ENCODE data around the gene SMYD5.

SMYD5 gene

DNA sequence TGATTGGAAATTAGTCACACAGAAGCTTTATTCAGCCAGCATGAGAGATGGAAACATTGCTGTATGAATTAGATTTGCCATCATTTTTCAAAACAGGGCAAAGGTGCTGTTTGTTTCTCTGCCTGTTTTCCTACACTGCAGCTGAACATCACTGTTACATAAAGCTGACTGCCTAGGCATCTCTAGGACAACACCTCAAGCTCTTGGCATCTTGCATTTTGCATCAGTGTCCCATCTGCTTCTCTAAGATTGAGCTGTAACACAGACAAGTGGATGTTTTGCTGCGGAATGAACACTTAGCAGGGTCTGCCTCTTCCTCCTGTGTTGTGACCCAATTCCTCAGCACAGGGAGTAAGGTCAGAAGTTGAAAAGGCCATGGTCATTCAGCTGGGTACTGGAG, 24.9 kb downstream of the SMYD5 start:
- DNase-seq (ENCODE audit: low spot score), result no peak

DNA sequence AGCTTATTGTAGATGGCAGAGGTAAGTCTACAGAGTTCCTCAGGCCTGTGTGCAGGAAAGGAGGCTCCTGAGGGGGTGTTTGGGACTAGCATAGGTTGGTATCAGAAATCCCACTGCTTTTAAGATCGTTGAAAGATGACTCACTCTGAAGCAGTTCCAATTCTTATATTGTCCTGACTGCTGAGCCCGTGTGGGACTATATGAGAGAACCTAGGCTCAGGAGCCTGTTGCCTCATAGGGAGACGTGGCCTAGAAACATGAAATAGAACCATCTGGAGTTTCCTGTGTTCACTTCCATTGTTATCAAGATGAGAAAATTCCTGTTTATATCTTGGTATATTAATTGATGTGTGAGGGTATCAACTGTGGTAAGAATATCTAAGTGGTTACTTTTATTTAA, 25.7 kb downstream of the SMYD5 start:
- no peak for DNase-seq (ENCODE audit: low spot score)

- no peak for DNase-seq (ENCODE audit: low spot score)
Measured at GRCh38 chr2:73243884-73244570, 30.0 kb downstream of the SMYD5 start.

- DNase-seq (ENCODE audit: low spot score), result no peak
Measured at GRCh38 chr2:73244580-73244979, 30.5 kb downstream of the SMYD5 start.

GRCh38 chr2:73246850-73247249, 32.8 kb downstream of the SMYD5 start:
- no peak for DNase-seq (ENCODE audit: low spot score)

GRCh38 chr2:73249636-73250035, 35.6 kb downstream of the SMYD5 start:
- no peak for DNase-seq (ENCODE audit: low spot score)

DNA sequence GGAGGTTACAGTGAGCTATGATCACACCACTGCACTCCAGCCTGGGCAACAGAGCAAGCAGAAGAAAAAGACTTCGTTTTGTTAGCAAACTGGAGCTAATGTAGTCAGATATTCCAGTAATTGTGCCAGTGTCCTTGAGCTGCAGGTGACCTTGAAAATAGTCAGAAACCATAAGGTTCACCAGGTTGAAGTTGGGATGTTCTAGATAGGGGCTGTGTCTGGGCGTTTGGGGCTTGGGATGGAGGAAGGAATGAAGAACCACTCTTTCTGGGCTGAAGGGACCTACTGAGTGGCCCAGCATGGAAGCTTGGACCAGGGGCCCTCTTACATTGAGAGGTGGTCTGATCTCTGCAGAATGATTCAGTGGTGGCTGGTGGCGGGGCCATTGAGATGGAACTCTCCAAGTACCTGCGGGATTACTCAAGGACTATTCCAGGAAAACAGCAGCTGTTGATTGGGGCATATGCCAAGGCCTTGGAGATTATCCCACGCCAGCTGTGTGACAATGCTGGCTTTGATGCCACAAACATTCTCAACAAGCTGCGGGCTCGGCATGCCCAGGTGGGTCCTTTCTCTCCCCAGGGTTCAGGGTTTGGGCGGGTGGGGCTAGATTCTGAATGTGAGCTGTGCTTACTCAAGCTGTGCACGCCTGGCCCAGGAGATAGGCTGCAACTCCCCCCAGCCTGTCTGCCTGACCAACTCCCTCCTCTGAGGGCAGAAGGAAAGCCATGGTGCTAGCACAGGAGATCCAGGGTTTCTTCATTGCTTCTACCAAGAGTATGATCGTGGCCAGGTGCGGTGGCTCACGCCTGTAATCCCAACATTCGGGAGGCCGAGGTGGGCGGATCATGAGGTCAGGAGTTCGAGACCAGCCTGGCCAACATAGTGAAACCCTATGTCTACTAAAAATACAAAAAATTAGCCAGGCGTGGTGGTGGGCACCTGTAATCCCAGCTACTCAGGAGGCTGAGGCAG, 37.1 kb downstream of the SMYD5 start:
- no peak for DNase-seq (ENCODE audit: low spot score)

GRCh38 chr2:73252238-73253027, 38.4 kb downstream of the SMYD5 start:
- DNase-seq (ENCODE audit: low spot score), result no peak

DNA sequence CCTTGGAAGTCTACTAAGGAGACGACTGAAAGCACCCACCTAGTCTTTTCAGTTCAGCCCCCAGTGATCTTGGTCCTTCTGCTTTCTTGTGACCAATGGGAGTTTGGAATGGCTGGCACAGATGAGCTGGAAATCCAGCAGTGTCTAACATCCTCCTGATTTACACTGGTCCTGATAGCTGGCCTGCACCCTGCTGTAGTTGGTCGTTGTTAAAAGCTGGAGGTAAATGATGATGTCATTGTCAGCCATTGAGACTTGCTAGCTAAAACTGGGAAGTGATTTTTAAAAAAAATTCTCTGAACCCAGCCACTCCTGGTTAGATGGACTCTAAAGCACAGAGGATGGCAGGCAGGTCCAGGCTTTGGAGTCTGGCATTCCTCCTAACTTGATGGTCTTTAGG, 39.4 kb downstream of the SMYD5 start:
- no peak for DNase-seq (ENCODE audit: low spot score)

GRCh38 chr2:73253901-73254300, 39.9 kb downstream of the SMYD5 start:
- no peak for DNase-seq (ENCODE audit: low spot score)

- no peak for DNase-seq (ENCODE audit: low spot score)
Measured at GRCh38 chr2:73254343-73255006, 40.4 kb downstream of the SMYD5 start.

- no peak for DNase-seq (ENCODE audit: low spot score)
Measured at GRCh38 chr2:73255007-73255644, 41.1 kb downstream of the SMYD5 start.

DNA sequence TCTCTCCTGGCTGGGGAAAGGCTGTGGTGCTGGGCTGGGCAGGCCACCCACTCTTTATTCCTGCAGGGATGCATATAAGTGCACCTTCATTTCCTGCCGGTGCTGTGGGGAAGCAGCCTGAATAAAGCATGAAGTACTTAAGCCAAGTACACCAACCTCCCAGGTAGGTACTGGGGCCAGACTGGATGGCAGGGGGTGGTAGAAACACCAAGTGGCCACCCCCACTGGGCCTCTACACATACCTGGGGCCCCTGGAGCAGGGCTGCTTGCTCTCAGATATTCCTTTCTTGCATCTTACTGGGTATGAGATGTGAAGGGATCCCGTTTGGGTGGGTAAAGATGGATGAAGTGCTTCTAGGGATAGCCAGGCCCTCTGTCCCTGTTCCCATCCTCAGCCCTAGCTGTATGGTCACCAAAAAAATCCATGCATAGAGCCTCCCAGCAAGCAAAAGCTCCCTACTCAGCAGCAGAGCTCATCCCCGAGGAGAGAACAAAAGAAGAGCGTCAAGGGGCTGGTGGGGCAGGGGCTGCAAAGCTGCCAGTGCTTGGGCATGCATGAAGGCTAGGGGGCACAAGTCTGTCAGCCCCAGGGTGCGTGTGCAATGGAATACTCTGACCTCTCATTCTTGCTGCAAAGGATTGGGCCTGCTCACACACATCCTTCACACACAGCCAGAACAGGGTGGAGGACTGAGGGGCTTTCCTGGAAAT, 42.0 kb downstream of the SMYD5 start:
- DNase-seq (ENCODE audit: low spot score), result no peak

GRCh38 chr2:73256618-73256922, 42.5 kb downstream of the SMYD5 start:
- DNase-seq (ENCODE audit: low spot score), result no peak

DNA sequence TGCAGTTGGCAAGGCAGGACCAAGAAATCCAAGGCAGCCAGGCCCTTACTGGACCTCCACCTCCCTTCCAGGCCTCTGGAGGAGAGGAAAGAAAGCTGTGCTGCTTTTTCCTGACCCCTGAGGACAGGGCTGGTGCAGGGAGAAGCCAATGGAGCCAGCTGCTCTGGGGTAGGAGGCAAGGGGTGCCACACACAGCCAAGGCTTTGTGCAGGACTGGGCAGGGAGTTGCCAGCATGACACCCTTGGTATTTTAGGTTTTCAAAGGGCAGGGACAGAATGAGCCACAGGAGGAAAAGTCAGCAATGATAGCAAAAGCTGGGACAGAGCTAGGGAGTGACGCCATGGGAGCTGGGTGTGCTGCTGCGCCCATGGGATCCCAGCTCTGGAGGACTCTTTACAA, 43.0 kb downstream of the SMYD5 start:
- DNase-seq (ENCODE audit: low spot score), result no peak

GRCh38 chr2:73257425-73258125, 43.5 kb downstream of the SMYD5 start:
- DNase-seq (ENCODE audit: low spot score), result no peak

- DNase-seq (ENCODE audit: low spot score), result no peak
Measured at GRCh38 chr2:73258186-73258912, 44.3 kb downstream of the SMYD5 start.

- DNase-seq (ENCODE audit: low spot score), result no peak
Measured at GRCh38 chr2:73258913-73259215, 44.8 kb downstream of the SMYD5 start.

DNA sequence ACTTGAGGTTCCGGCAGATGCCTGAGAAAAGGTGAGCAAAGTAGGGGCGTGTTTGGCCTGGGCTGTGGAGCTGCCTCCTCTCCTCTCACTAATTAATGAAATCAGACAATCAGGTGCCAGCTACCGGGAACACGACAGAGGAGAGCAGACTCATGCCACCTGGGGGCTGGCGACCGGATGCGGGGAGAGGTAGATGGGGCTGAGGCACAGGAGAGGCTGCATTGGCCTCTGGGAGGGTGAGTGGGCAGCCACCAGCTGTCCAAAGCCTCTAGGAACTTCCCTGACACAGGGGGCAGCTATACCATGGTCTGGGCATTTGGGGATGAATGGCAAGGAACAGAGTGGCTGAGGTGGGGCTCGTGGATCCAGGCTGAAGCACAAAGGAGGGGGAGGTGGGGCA, 45.2 kb downstream of the SMYD5 start:
- no peak for DNase-seq (ENCODE audit: low spot score)
